Right lobe of liver (tissue), 6 donors: Measurements from ENCODE around the gene HLA-C. TPM values are rescaled to one million over a fixed set of nuclear protein-coding genes. Genes with fewer than 3 reads are reported as not detected.

ENCODE experiments used
- ATAC-seq, 4 donors: fragments of 200-7000 bp; cut with Tn5 transposase; one replicate each; pipeline ENCODE4 v1.9.1; 2020; ENCODE audit warnings: mild to moderate bottlenecking in 4 of 4, moderate library complexity in 4 of 4
- DNase-seq, 3 donors: peaks; one replicate each; pipeline ENCODE4 v3.0.0-alpha.2; 2020
- H3K27ac ChIP-seq, 3 donors: fragments of 200-600 bp; one replicate each; pipeline ENCODE4 v1.8.0; 2022
- H3K27me3 ChIP-seq, 2 donors: fragments of 200-600 bp; one replicate each; pipeline ENCODE4 v1.8.0; 2022
- H3K36me3 ChIP-seq, 4 donors: fragments of 200-600 bp; sonication (generic) in 1 of 4; one replicate each; pipeline versions ENCODE4 v1.5.1 to v1.8.0; 2017 to 2022; ENCODE audit warnings: control low read depth in 1 of 4
- H3K4me1 ChIP-seq, 4 donors: fragments of 200-600 bp; sonication (generic) in 1 of 4; one replicate each; pipeline versions ENCODE4 v1.5.1 to v1.8.0; 2017 to 2022; ENCODE audit warnings: control low read depth in 1 of 4
- H3K4me3 ChIP-seq, 3 donors: fragments of 200-600 bp; one replicate each; pipeline ENCODE4 v1.8.0; 2022
- H3K9me3 ChIP-seq, 4 donors: fragments of 200-600 bp; sonication (generic) in 1 of 4; one replicate each; pipeline versions ENCODE4 v1.5.1 to v1.8.0; 2017 to 2022; ENCODE audit warnings: control low read depth in 1 of 4
- CTCF ChIP-seq, 4 donors: fragments of 200-600 bp in 3 of 4; fragments of 450-650 bp in 1 of 4; IDR thresholded peaks; one replicate each; pipeline versions ENCODE4 v1.5.1 to v1.8.0; 2016 to 2022; ENCODE audit warnings: antibody characterized with exemption in 4 of 4, mild to moderate bottlenecking in 2 of 4
- POLR2A ChIP-seq: fragments of 450-650 bp; IDR thresholded peaks from one replicate; pipeline ENCODE4 v1.6.1; 2017; ENCODE audit warnings: antibody characterized with exemption, mild to moderate bottlenecking
- WGBS: methylation state at CpG from one replicate; pipeline ENCODE4 v1.1.6; 2018; ENCODE audit warnings: low coverage, low lambda C conversion rate; ENCODE audit not compliant: insufficient coverage; ENCODE audit errors: missing lambda C conversion rate; 5-methylcytosine and 5-hydroxymethylcytosine counted together
- intact Hi-C, 2 donors: fragments of 100-400 bp; cut with DNase I; formaldehyde crosslinking; loops; one replicate each; pipeline versions ENCODE4 v1.11.2 to v1.14.1; 2022
- total RNA-seq, 6 experiments: library from RNA; depleted of rRNA in 2 of 6; stranded (reverse); fragments of >200 nt in 2 of 6; fragmentation: NEBNext Ultra II Directional in 3 of 6; extraction: Animal tissue kit (Norgen Biotek cat#: 25700) in 3 of 6; gene quantifications; one replicate each; pipeline versions ENCODE4 v1.1.0 to v1.2.4, GENCODE V29; 2016 to 2023
- donor health status: DM: no; HTN: yes; CAD: no.
- donor health status: DM: no; HTN: no; CAD: no.
- donor health status: DM: no; HTN: no; CAD: no.
- donor health status: DM: no; HTN: yes; CAD: no.
- donor health status: DM: no; HTN: yes; CAD: no.

Gene HLA-C
- total RNA-seq, 6 experiments from 2014 or later = 245 to 565 (median 439) TPM

- no peak overlapping the region for H3K27ac ChIP-seq
- H3K4me3 ChIP-seq = no peak overlapping the region
- ATAC-seq = peak in 1 of 4 donors; percentile 38
- no peaks in the 10 kb centered on the region for H3K4me1 ChIP-seq
- DNase-seq = no peak
- 35% methylated on average over 4 of the region's 11 CpGs for WGBS
- intact Hi-C loops = no loop called here
- no peaks in the 10 kb centered on the region for H3K9me3 ChIP-seq
- peaks cover 0 to 14% of the 10 kb centered on the region in 2 donors for H3K27me3 ChIP-seq
- TF ChIP-seq POLR2A (no peak), CTCF (IDR thresholded peaks at IDR 0.05) (no peak)
- no peaks in the 10 kb centered on the region for H3K36me3 ChIP-seq
Measured at GRCh38 chr6:31308845-31309175, 36.9 kb upstream of the HLA-C start.

GRCh38 chr6:31308050-31308844, 36.4 kb upstream of the HLA-C start:
- Histone ChIP-seq H3K4me1 (no peaks in the 10 kb centered on the region), H3K27ac (no peak overlapping the region), H3K4me3 (peak overlapping the region; percentile 13 to 28 (median 18)), H3K36me3 (no peaks in the 10 kb centered on the region), H3K27me3 (peaks cover 0 to 14% of the 10 kb centered on the region in 2 donors), H3K9me3 (no peaks in the 10 kb centered on the region)
- TF ChIP-seq POLR2A = no peak
- TF ChIP-seq CTCF (IDR thresholded peaks at IDR 0.05) = no peak
- WGBS = 1% methylated on average over 14 of the region's 57 CpGs
- ATAC-seq (peak; percentile 59 to 80 (median 76)), DNase-seq (peak in 2 of 3 donors; percentile 29 to 57)
- intact Hi-C loops = no loop called here

- no peak for DNase-seq
- TF ChIP-seq CTCF (IDR thresholded peaks at IDR 0.05) (no peak), POLR2A (no peak)
- no peaks in the 10 kb centered on the region for H3K36me3 ChIP-seq
- peak overlapping the region in 1 of 3 donors; percentile 13 for H3K4me3 ChIP-seq
- no peak overlapping the region for H3K27ac ChIP-seq
- H3K9me3 ChIP-seq = no peaks in the 10 kb centered on the region
- no peaks in the 10 kb centered on the region for H3K4me1 ChIP-seq
- peaks cover 0 to 14% of the 10 kb centered on the region in 2 donors for H3K27me3 ChIP-seq
- ATAC-seq = peak in 1 of 4 donors; percentile 10
- intact Hi-C loops = no loop called here
- WGBS = 83% methylated on average over 6 of the region's 14 CpGs
Measured at GRCh38 chr6:31307669-31308049, 35.8 kb upstream of the HLA-C start.

GRCh38 chr6:31305703-31306219, 33.9 kb upstream of the HLA-C start:
- TF ChIP-seq CTCF (IDR thresholded peaks at IDR 0.05) (no peak), POLR2A (no peak)
- H3K27me3 ChIP-seq = peaks cover 0 to 14% of the 10 kb centered on the region in 2 donors
- H3K9me3 ChIP-seq = no peaks in the 10 kb centered on the region
- no peak overlapping the region for H3K4me3 ChIP-seq
- intact Hi-C loops = no loop called here
- no peak overlapping the region for H3K27ac ChIP-seq
- no peaks in the 10 kb centered on the region for H3K4me1 ChIP-seq
- DNase-seq = no peak
- ATAC-seq = no peak
- 61% methylated on average over 4 of the region's 4 CpGs for whole genome bisulfite sequencing
- no peaks in the 10 kb centered on the region for H3K36me3 ChIP-seq
